SK-N-SH (cell line): ENCODE data around the gene SLC35F4. TPM values are rescaled to one million over a fixed set of nuclear protein-coding genes. Genes with fewer than 3 reads are reported as not detected.

ENCODE experiments used
- CTCF ChIA-PET: fragments of 300-600, 350-600 bp; formaldehyde crosslinking; extraction: SDS; loops from one replicate; lab custom pipeline; 2021; lab: Yijun Ruan, JAX
- POLR2A ChIA-PET: fragments of 350-600 bp; sonication (Branson Sonifier 250); formaldehyde crosslinking; extraction: SDS; loops from one replicate; lab custom pipeline; 2020; ENCODE audit warnings: antibody characterized with exemption, inconsistent platforms; lab: Yijun Ruan, JAX
- DNase-seq: peaks from one replicate; pipeline ENCODE4 v3.0.0; 2012
- H2AFZ ChIP-seq: fragments of 200-600 bp; sonication (generic); 2 replicates; pipeline ENCODE4 v1.8.1; 2016; ENCODE audit warnings: antibody characterized with exemption, mild to moderate bottlenecking, low read depth
- H3F3A ChIP-seq: fragments of 200-600 bp; sonication (generic); replicated peaks from 2 replicates; pipeline ENCODE3; 2016; ENCODE audit warnings: antibody characterized with exemption, mild to moderate bottlenecking; ENCODE audit not compliant: insufficient read depth
- H3K27ac ChIP-seq, 2 experiments: fragments of 200-500 bp in 1 of 2; fragments of 200-600 bp in 1 of 2; sonication (Bioruptor generic) in 1 of 2; sonication (generic), shearing (Covaris generic) in 1 of 2; 2 replicates each; pipeline versions ENCODE4 v1.5.1 to v1.6.1; 2014 to 2016; ENCODE audit warnings: low read depth in 2 of 2, inconsistent platforms in 1 of 2, low read length in 1 of 2, mild to moderate bottlenecking in 1 of 2, mixed read lengths in 1 of 2
- H3K27me3 ChIP-seq: fragments of 200-600 bp; sonication (generic), shearing (Covaris generic); 2 replicates; pipeline ENCODE4 v1.6.1; 2016; ENCODE audit warnings: mixed run types; ENCODE audit not compliant: insufficient read depth
- H3K36me3 ChIP-seq, 2 experiments: fragments of 200-500 bp in 1 of 2; fragments of 200-600 bp in 1 of 2; sonication (Bioruptor generic) in 1 of 2; sonication (generic) in 1 of 2; replicated peaks in 1 of 2; 2 replicates each; pipeline versions ENCODE3 to v1.5.1; 2014 to 2016; ENCODE audit warnings: low read length in 1 of 2, mild to moderate bottlenecking in 1 of 2; ENCODE audit not compliant: insufficient read depth in 2 of 2, control insufficient read depth in 1 of 2
- H3K4me1 ChIP-seq, 2 experiments: fragments of 200-500 bp in 1 of 2; fragments of 200-600 bp in 1 of 2; sonication (Bioruptor generic) in 1 of 2; sonication (generic), shearing (Covaris generic) in 1 of 2; 2 replicates each; pipeline versions ENCODE4 v1.5.1 to v1.6.1; 2014 to 2016; ENCODE audit warnings: low read depth in 1 of 2, low read length in 1 of 2, mixed run types in 1 of 2; ENCODE audit not compliant: insufficient read depth in 2 of 2, control insufficient read depth in 1 of 2
- H3K4me2 ChIP-seq: fragments of 200-600 bp; sonication (generic), shearing (Covaris generic); 2 replicates; pipeline ENCODE4 v1.6.1; 2017; ENCODE audit warnings: mixed run types
- H3K4me3 ChIP-seq, 2 experiments: fragments of 200-500 bp in 1 of 2; fragments of 200-600 bp in 1 of 2; sonication (Bioruptor generic) in 1 of 2; sonication (generic), shearing (Covaris generic) in 1 of 2; 2 replicates each; pipeline versions ENCODE4 v1.5.1 to v1.8.1; 2014 to 2016; ENCODE audit warnings: low read depth in 2 of 2, inconsistent platforms in 1 of 2, low read length in 1 of 2, mild to moderate bottlenecking in 1 of 2, mixed read lengths in 1 of 2, moderate library complexity in 1 of 2
- H3K79me2 ChIP-seq: fragments of 200-600 bp; sonication (generic); 2 replicates; pipeline ENCODE4 v1.8.1; 2017; ENCODE audit warnings: mild to moderate bottlenecking; ENCODE audit not compliant: insufficient read depth
- H3K9ac ChIP-seq: fragments of 200-600 bp; sonication (generic); 2 replicates; pipeline ENCODE4 v1.6.1; 2017; ENCODE audit warnings: mixed run types
- H3K9me2 ChIP-seq: fragments of 200-600 bp; sonication (generic); 2 replicates; pipeline ENCODE4 v1.6.1; 2017; ENCODE audit warnings: mixed run types
- H3K9me3 ChIP-seq: fragments of 200-600 bp; sonication (generic); 2 replicates; pipeline ENCODE4 v1.6.1; 2017; ENCODE audit warnings: mixed run types, mild to moderate bottlenecking, moderate library complexity
- H4K20me1 ChIP-seq: fragments of 200-600 bp; sonication (generic); 2 replicates; pipeline ENCODE4 v1.6.1; 2017; ENCODE audit warnings: mild to moderate bottlenecking, mixed run types; ENCODE audit not compliant: insufficient read depth
- CHD2 ChIP-seq: fragments of 150-350 bp; IDR thresholded peaks from 2 replicates; pipeline ENCODE4 v1.6.1; 2018; ENCODE audit warnings: low read length; ENCODE audit not compliant: partially characterized antibody
- CTCF ChIP-seq: fragments of 200-600 bp; sonication (generic); IDR thresholded peaks from 2 replicates; pipeline ENCODE4 v1.6.1; 2017; ENCODE audit warnings: antibody characterized with exemption, mild to moderate bottlenecking, moderate library complexity
- EP300 ChIP-seq, 2 experiments: IDR thresholded peaks; 2 replicates each; pipeline versions ENCODE4 v1.4.0 to v1.6.1; 2012; ENCODE audit warnings: borderline replicate concordance in 1 of 2, low read depth in 1 of 2, low read length in 1 of 2
- FOSL2 ChIP-seq: IDR thresholded peaks from 2 replicates; pipeline ENCODE4 v1.4.0; 2012; ENCODE audit warnings: low read depth, mild to moderate bottlenecking, moderate library complexity, borderline replicate concordance
- IRF3 ChIP-seq: fragments of 150-350 bp; IDR thresholded peaks from 2 replicates; pipeline ENCODE4 v1.6.1; 2016; ENCODE audit warnings: mild to moderate bottlenecking, low read depth, low read length
- MXI1 ChIP-seq: IDR thresholded peaks from 2 replicates; pipeline ENCODE4 v1.6.1; 2012; ENCODE audit warnings: mild to moderate bottlenecking, low read depth, low read length, improper control_type of control experiment
- NFIC ChIP-seq: IDR thresholded peaks from 2 replicates; pipeline ENCODE4 v1.4.0; 2012; ENCODE audit warnings: borderline replicate concordance
- PBX3 ChIP-seq: IDR thresholded peaks from 2 replicates; pipeline ENCODE4; 2012
- POLR2AphosphoS5 ChIP-seq: IDR thresholded peaks from 2 replicates; pipeline ENCODE4 v1.6.1; 2012; ENCODE audit warnings: low read depth, low read length
- RAD21 ChIP-seq: IDR thresholded peaks from 2 replicates; pipeline ENCODE4 v1.6.1; 2012; ENCODE audit warnings: mild to moderate bottlenecking, low read length
- REST ChIP-seq: IDR thresholded peaks from 2 replicates; pipeline ENCODE4 v1.6.1; 2012; ENCODE audit warnings: mild to moderate bottlenecking, low read depth, low read length, moderate library complexity
- TAF1 ChIP-seq: IDR thresholded peaks from 2 replicates; pipeline ENCODE4 v1.6.1; 2012; ENCODE audit warnings: low read depth, mild to moderate bottlenecking, low read length, moderate library complexity, borderline replicate concordance
- USF2 ChIP-seq: fragments of 150-350 bp; IDR thresholded peaks from 2 replicates; pipeline ENCODE4 v1.6.1; 2017; ENCODE audit warnings: antibody characterized with exemption, low read length, low read depth, borderline replicate concordance
- ZBTB33 ChIP-seq: IDR thresholded peaks from 2 replicates; pipeline ENCODE4 v1.4.0; 2012; ENCODE audit warnings: low read depth, borderline replicate concordance
- WGBS: methylation state at CpG from one replicate; pipeline ENCODE4 v1.1.6; 2017; ENCODE audit warnings: low lambda C conversion rate; 5-methylcytosine and 5-hydroxymethylcytosine counted together
- polyA plus RNA-seq, 3 experiments: library from polyadenylated mRNA; depleted of rRNA; stranded (reverse); fragments of >200 nt; gene quantifications; 2 replicates each; pipeline ENCODE4 v1.2.3, GENCODE V29; 2012

Gene SLC35F4
- polyA plus RNA-seq, 1 of the 3 experiments (the other 2 are of a cell fraction) = not detected

GRCh38 chr14:57568554-57568953, 297.3 kb downstream of the SLC35F4 start:
- Histone ChIP-seq H3F3A (no peaks in the 10 kb centered on the region), H2AFZ (no peak overlapping the region), H3K9me2 (no peaks in the 10 kb centered on the region), H3K27ac (no peak overlapping the region), H3K9ac (no peak overlapping the region), H3K27me3 (no peaks in the 10 kb centered on the region), H3K4me1 (no peaks in the 10 kb centered on the region), H4K20me1 (no peaks in the 10 kb centered on the region), H3K79me2 (no peaks in the 10 kb centered on the region), H3K4me2 (no peak overlapping the region), H3K4me3 (no peak overlapping the region), H3K36me3 (no peaks in the 10 kb centered on the region), H3K9me3 (no peaks in the 10 kb centered on the region)
- TF ChIP-seq ZBTB33 (no peak), EP300 (IDR thresholded peaks at IDR 0.05; ENCODE audit: borderline replicate concordance in 1 of 2, low read depth in 1 of 2, low read length in 1 of 2) (no peak), USF2 (no peak), RAD21 (no peak), FOSL2 (no peak), POLR2AphosphoS5 (no peak), TAF1 (no peak)
- 19% methylated on average over 4 of the region's 4 CpGs for WGBS
- ChIA-PET CTCF (no interaction called here), POLR2A (no interaction called here)
- DNase-seq = no peak

GRCh38 chr14:57567220-57567619, 298.7 kb downstream of the SLC35F4 start:
- H3K9me2 ChIP-seq = no peaks in the 10 kb centered on the region
- H3K4me2 ChIP-seq = no peak overlapping the region
- no peak for DNase-seq
- H3K4me1 ChIP-seq = no peaks in the 10 kb centered on the region
- ChIA-PET POLR2A (no interaction called here), CTCF (no interaction called here)
- no peaks in the 10 kb centered on the region for H3F3A ChIP-seq
- no peaks in the 10 kb centered on the region for H3K79me2 ChIP-seq
- 40% methylated on average over 2 of the region's 2 CpGs for WGBS
- no peak overlapping the region for H2AFZ ChIP-seq
- no peaks in the 10 kb centered on the region for H4K20me1 ChIP-seq
- H3K9ac ChIP-seq = no peak overlapping the region
- H3K9me3 ChIP-seq = no peaks in the 10 kb centered on the region
- no peaks in the 10 kb centered on the region for H3K27me3 ChIP-seq
- no peak overlapping the region for H3K4me3 ChIP-seq
- no peaks in the 10 kb centered on the region for H3K36me3 ChIP-seq
- H3K27ac ChIP-seq = no peak overlapping the region
- TF ChIP-seq PBX3 = no peak
- TF ChIP-seq IRF3 = no peak
- TF ChIP-seq CTCF = no peak
- TF ChIP-seq USF2 = no peak
- TF ChIP-seq REST = no peak
- no peak for TF ChIP-seq NFIC
- no peak for TF ChIP-seq CHD2
- TF ChIP-seq MXI1 = no peak
